SK-N-SH treated with all-trans-retinoic acid at 6 μM for 48 hours (cell line): ENCODE data around the gene DPP6.

Experiments used
- ATAC-seq: fragments of 200-7000 bp; cut with Tn5 transposase; 3 replicates; pipeline ENCODE4 v1.9.1; 2020; ENCODE audit warnings: mild to moderate bottlenecking, moderate library complexity
- BACH2 ChIP-seq: fragments of 250-450 bp; sonication (Bioruptor Pico); IDR thresholded peaks from 2 replicates; pipeline ENCODE4 v1.9.0; 2021; ENCODE audit warnings: mild to moderate bottlenecking, borderline replicate concordance
- CSDC2 ChIP-seq: fragments of 250-450 bp; sonication (Bioruptor Pico); IDR thresholded peaks from 2 replicates; pipeline ENCODE4 v1.5.0; 2020; ENCODE audit warnings: mild to moderate bottlenecking, moderate library complexity
- ESRRG ChIP-seq: fragments of 250-450 bp; sonication (Bioruptor Pico); IDR thresholded peaks from 2 replicates; pipeline ENCODE4 v1.6.1; 2021; ENCODE audit warnings: mild to moderate bottlenecking
- GLIS3 ChIP-seq: fragments of 250-450 bp; sonication (Bioruptor Pico); IDR thresholded peaks from 2 replicates; pipeline ENCODE4 v1.5.0; 2020; ENCODE audit warnings: mild to moderate bottlenecking, moderate library complexity
- ISL1 ChIP-seq: fragments of 250-450 bp; sonication (Bioruptor Pico); IDR thresholded peaks from 2 replicates; pipeline ENCODE4 v2.1.2; 2022; ENCODE audit warnings: mild to moderate bottlenecking, moderate library complexity
- OSR1 ChIP-seq: fragments of 250-450 bp; sonication (Bioruptor Pico); IDR thresholded peaks from 2 replicates; pipeline ENCODE4 v1.8.0; 2022; ENCODE audit warnings: moderate library complexity, mild to moderate bottlenecking, inconsistent platforms
- PPARA ChIP-seq: fragments of 250-450 bp; sonication (Bioruptor Pico); IDR thresholded peaks from 2 replicates; pipeline ENCODE4 v1.5.0; 2020; ENCODE audit warnings: mild to moderate bottlenecking, borderline replicate concordance
- RARB ChIP-seq: fragments of 250-450 bp; sonication (Bioruptor Pico); IDR thresholded peaks from 2 replicates; pipeline ENCODE4 v1.8.0; 2021; ENCODE audit warnings: mild to moderate bottlenecking, moderate library complexity
- SNAI2 ChIP-seq: fragments of 250-450 bp; sonication (Bioruptor Pico); IDR thresholded peaks from 2 replicates; pipeline ENCODE4 v1.5.0; 2020; ENCODE audit warnings: mild to moderate bottlenecking, moderate library complexity
- TCF4 ChIP-seq: fragments of 250-450 bp; sonication (Bioruptor Pico); IDR thresholded peaks from 2 replicates; pipeline ENCODE4 v1.8.0; 2021; ENCODE audit warnings: mild to moderate bottlenecking, moderate library complexity, borderline replicate concordance
- TOX ChIP-seq: fragments of 250-450 bp; sonication (Bioruptor Pico); IDR thresholded peaks from 2 replicates; pipeline ENCODE4 v1.8.0; 2021; ENCODE audit warnings: mild to moderate bottlenecking, moderate library complexity, borderline replicate concordance
- ZC3H10 ChIP-seq: fragments of 250-450 bp; sonication (Bioruptor Pico); IDR thresholded peaks from 2 replicates; pipeline ENCODE4 v1.5.1; 2021; ENCODE audit warnings: mild to moderate bottlenecking, moderate library complexity
- ZNF565 ChIP-seq: fragments of 450-650 bp; formaldehyde crosslinking; conservative IDR thresholded peaks from 2 replicates; pipeline ENCODE4 v1.5.0; 2020; ENCODE audit warnings: low read depth, mild to moderate bottlenecking, moderate library complexity
- ZNF70 ChIP-seq: fragments of 450-650 bp; formaldehyde crosslinking; IDR thresholded peaks from 2 replicates; pipeline ENCODE4 v1.5.0; 2020; ENCODE audit warnings: mild to moderate bottlenecking, moderate library complexity
- ZNF8 ChIP-seq: fragments of 450-650 bp; formaldehyde crosslinking; IDR thresholded peaks from 2 replicates; pipeline ENCODE4 v1.5.0; 2020; ENCODE audit warnings: mild to moderate bottlenecking, moderate library complexity
- TF ChIP-seq, protein P1 (sequence below): fragments of 250-450 bp; sonication (Bioruptor Pico); IDR thresholded peaks from 2 replicates; pipeline ENCODE4 v1.5.1; 2021; ENCODE audit warnings: mild to moderate bottlenecking, moderate library complexity
- TF ChIP-seq, protein P2 (sequence below): fragments of 250-450 bp; sonication (Bioruptor Pico); IDR thresholded peaks from 2 replicates; pipeline ENCODE4 v1.5.1; 2020; ENCODE audit warnings: low read depth, mild to moderate bottlenecking, moderate library complexity
- TF ChIP-seq, protein P3 (sequence below): fragments of 250-450 bp; sonication (Bioruptor Pico); IDR thresholded peaks from 2 replicates; pipeline ENCODE4 v1.5.0; 2020; ENCODE audit warnings: mild to moderate bottlenecking, moderate library complexity
- TF ChIP-seq, protein P4 (sequence below): fragments of 250-450 bp; sonication (Bioruptor Pico); IDR thresholded peaks from 2 replicates; pipeline ENCODE4 v1.8.0; 2020; ENCODE audit warnings: mild to moderate bottlenecking, moderate library complexity, borderline replicate concordance
- TF ChIP-seq, protein P5 (sequence below): fragments of 250-450 bp; sonication (Bioruptor Pico); IDR thresholded peaks from 2 replicates; pipeline ENCODE4 v1.8.0; 2021; ENCODE audit warnings: low read depth, mild to moderate bottlenecking, moderate library complexity, borderline replicate concordance

DPP6 gene

DNA sequence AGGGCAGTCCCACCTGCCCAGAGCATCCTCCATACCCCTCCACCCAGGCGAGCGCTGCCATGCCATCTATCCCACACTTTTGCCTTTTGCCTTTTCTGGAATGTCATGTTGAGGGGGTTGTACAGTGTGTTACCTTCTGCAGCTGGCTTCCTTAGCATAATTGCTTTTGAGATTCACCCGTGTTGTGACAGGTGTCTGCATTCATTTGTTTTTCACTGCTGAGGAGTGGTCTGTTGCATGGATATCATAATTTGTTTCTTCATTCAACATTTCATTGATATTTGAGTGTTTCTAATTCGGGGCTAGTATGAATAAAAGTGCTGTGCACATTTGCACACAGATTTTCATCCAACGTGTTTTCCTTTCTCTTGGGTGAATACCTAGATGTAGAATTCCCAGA, 596.8 kb downstream of the DPP6 start:
- ATAC-seq: no peak
- TF ChIP-seq, protein P1, sequence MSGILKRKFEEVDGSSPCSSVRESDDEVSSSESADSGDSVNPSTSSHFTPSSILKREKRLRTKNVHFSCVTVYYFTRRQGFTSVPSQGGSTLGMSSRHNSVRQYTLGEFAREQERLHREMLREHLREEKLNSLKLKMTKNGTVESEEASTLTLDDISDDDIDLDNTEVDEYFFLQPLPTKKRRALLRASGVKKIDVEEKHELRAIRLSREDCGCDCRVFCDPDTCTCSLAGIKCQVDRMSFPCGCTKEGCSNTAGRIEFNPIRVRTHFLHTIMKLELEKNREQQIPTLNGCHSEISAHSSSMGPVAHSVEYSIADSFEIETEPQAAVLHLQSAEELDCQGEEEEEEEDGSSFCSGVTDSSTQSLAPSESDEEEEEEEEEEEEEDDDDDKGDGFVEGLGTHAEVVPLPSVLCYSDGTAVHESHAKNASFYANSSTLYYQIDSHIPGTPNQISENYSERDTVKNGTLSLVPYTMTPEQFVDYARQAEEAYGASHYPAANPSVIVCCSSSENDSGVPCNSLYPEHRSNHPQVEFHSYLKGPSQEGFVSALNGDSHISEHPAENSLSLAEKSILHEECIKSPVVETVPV (CRISPR knock-in tag): no peak
- TF ChIP-seq GLIS3 (CRISPR knock-in tag) (no peak), TCF4 (CRISPR knock-in tag) (no peak), PPARA (no peak), RARB (CRISPR knock-in tag) (no peak), SNAI2 (CRISPR knock-in tag) (no peak), ZNF8 (no peak), ISL1 (no peak)
- TF ChIP-seq, protein P2, sequence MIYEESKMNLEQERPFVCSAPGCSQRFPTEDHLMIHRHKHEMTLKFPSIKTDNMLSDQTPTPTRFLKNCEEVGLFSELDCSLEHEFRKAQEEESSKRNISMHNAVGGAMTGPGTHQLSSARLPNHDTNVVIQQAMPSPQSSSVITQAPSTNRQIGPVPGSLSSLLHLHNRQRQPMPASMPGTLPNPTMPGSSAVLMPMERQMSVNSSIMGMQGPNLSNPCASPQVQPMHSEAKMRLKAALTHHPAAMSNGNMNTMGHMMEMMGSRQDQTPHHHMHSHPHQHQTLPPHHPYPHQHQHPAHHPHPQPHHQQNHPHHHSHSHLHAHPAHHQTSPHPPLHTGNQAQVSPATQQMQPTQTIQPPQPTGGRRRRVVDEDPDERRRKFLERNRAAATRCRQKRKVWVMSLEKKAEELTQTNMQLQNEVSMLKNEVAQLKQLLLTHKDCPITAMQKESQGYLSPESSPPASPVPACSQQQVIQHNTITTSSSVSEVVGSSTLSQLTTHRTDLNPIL (CRISPR knock-in tag): no peak
- TF ChIP-seq, protein P3, sequence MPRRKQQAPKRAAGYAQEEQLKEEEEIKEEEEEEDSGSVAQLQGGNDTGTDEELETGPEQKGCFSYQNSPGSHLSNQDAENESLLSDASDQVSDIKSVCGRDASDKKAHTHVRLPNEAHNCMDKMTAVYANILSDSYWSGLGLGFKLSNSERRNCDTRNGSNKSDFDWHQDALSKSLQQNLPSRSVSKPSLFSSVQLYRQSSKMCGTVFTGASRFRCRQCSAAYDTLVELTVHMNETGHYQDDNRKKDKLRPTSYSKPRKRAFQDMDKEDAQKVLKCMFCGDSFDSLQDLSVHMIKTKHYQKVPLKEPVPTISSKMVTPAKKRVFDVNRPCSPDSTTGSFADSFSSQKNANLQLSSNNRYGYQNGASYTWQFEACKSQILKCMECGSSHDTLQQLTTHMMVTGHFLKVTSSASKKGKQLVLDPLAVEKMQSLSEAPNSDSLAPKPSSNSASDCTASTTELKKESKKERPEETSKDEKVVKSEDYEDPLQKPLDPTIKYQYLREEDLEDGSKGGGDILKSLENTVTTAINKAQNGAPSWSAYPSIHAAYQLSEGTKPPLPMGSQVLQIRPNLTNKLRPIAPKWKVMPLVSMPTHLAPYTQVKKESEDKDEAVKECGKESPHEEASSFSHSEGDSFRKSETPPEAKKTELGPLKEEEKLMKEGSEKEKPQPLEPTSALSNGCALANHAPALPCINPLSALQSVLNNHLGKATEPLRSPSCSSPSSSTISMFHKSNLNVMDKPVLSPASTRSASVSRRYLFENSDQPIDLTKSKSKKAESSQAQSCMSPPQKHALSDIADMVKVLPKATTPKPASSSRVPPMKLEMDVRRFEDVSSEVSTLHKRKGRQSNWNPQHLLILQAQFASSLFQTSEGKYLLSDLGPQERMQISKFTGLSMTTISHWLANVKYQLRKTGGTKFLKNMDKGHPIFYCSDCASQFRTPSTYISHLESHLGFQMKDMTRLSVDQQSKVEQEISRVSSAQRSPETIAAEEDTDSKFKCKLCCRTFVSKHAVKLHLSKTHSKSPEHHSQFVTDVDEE (CRISPR knock-in tag): no peak

DNA sequence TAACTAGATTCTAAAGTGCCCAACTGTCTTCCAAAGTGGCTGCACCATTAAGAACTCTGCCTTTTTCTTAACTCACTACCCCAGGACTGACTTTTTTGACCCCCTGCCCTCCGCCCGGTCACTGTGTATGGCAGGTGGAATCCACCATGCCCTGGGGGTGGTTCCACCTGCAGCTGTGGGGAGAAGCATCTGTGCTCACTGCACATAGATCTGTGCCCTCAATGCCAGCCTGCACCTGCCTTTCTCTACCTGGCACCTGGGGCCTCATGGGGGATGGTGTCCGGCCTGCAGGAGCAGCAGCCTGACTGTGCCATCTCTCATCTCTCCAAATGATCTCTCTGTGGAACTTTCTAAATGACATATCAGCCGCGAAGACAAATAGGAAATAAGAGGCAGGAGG, 597.2 kb downstream of the DPP6 start:
- ATAC-seq: no peak
- TF ChIP-seq BACH2 (no peak), TCF4 (CRISPR knock-in tag) (no peak), GLIS3 (CRISPR knock-in tag) (no peak)
- TF ChIP-seq, all 23 proteins: peak for 0

DNA sequence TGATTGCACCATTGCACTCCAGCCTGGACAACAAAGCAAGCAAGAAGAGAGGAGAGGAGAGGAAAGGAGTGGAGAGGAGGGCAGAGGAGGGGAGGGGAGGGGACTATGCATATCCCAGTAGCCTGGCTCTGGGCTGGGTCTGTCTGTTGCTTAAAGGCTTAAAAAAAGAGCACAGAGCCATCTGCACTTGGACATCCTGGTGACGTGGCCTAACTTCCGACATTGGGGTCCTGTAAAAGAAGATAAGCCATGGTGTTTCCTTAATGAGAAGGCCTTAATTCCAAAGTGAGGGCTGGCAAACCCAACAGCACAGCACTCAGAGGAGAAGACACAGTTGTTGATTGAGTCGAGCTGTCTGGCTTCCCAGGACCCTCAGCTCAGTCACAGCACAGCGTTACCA, 598.1 kb downstream of the DPP6 start:
- TF ChIP-seq GLIS3 (CRISPR knock-in tag) (no peak), BACH2 (no peak), ZNF70 (CRISPR knock-in tag) (no peak), TCF4 (CRISPR knock-in tag) (no peak), ZC3H10 (CRISPR knock-in tag) (no peak), ZNF565 (no peak), CSDC2 (no peak), SNAI2 (CRISPR knock-in tag) (no peak), OSR1 (CRISPR knock-in tag) (no peak), ZNF8 (no peak), ESRRG (CRISPR knock-in tag) (no peak), RARB (CRISPR knock-in tag) (no peak), TOX (CRISPR knock-in tag) (no peak)
- TF ChIP-seq, protein P3 (CRISPR knock-in tag): no peak
- TF ChIP-seq, protein P2 (CRISPR knock-in tag): no peak
- TF ChIP-seq, protein P4, sequence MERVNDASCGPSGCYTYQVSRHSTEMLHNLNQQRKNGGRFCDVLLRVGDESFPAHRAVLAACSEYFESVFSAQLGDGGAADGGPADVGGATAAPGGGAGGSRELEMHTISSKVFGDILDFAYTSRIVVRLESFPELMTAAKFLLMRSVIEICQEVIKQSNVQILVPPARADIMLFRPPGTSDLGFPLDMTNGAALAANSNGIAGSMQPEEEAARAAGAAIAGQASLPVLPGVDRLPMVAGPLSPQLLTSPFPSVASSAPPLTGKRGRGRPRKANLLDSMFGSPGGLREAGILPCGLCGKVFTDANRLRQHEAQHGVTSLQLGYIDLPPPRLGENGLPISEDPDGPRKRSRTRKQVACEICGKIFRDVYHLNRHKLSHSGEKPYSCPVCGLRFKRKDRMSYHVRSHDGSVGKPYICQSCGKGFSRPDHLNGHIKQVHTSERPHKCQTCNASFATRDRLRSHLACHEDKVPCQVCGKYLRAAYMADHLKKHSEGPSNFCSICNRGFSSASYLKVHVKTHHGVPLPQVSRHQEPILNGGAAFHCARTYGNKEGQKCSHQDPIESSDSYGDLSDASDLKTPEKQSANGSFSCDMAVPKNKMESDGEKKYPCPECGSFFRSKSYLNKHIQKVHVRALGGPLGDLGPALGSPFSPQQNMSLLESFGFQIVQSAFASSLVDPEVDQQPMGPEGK (CRISPR knock-in tag): no peak
- TF ChIP-seq, protein P5, sequence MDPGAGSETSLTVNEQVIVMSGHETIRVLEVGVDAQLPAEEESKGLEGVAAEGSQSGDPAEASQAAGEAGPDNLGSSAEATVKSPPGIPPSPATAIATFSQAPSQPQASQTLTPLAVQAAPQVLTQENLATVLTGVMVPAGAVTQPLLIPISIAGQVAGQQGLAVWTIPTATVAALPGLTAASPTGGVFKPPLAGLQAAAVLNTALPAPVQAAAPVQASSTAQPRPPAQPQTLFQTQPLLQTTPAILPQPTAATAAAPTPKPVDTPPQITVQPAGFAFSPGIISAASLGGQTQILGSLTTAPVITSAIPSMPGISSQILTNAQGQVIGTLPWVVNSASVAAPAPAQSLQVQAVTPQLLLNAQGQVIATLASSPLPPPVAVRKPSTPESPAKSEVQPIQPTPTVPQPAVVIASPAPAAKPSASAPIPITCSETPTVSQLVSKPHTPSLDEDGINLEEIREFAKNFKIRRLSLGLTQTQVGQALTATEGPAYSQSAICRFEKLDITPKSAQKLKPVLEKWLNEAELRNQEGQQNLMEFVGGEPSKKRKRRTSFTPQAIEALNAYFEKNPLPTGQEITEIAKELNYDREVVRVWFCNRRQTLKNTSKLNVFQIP (CRISPR knock-in tag): no peak
- no peak for ATAC-seq
